Measurements from ENCODE around the gene MTHFR.

- TF ChIP-seq POLR2A (IDR thresholded peaks at IDR 0.05) = no peak
- no peak for TF ChIP-seq CTCF (IDR thresholded peaks at IDR 0.05)
These were observed 36.6 kb upstream of the MTHFR start for GRCh38 chr1:11842154-11843041.

All from suprapubic skin (tissue), 3 donors.